Measurements from ENCODE around the gene GAB4.
"Not testable (repeated sequence)": the region's sequence is repeated elsewhere in the genome, so short reads cannot be mapped to it uniquely, and the experiment has no call there.

Gene GAB4

DNA sequence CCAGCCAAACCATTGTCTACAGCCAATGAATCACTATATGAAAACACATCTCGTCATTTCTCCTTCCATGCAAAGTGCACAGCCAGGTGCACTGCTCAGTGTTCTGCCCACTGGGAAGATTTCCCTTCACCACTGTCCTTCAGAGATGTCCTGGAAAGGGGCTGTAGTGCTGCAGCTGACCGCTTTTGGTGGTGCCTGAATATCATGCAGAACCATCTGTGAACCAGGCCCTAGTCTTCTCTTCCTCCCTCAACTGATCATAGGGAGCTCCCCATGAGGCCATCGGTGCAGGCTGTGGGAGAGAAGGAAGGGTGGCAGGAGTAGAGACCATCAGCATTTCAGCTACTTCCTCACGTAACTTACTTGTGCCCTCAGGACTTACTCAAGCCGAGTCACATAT is 70.2 kb downstream of the GAB4 start:
- no peak for TF ChIP-seq CTCF (IDR thresholded peaks at IDR 0.05; ENCODE audit: low read depth, low read length)
- H3K4me3 ChIP-seq (replicated peaks in 1 of 2; ENCODE audit: low read depth in 2 of 2, low read length in 2 of 2) = no peak overlapping the region
- no peak for DNase-seq (ENCODE audit: low read depth in 2 of 2)

GRCh38 chr22:16937209-16937608 is 70.8 kb downstream of the GAB4 start:
- not testable (repeated sequence) for H3K4me3 ChIP-seq (replicated peaks in 1 of 2; ENCODE audit: low read depth in 2 of 2, low read length in 2 of 2); DNase-seq (ENCODE audit: low read depth in 2 of 2)

DNA sequence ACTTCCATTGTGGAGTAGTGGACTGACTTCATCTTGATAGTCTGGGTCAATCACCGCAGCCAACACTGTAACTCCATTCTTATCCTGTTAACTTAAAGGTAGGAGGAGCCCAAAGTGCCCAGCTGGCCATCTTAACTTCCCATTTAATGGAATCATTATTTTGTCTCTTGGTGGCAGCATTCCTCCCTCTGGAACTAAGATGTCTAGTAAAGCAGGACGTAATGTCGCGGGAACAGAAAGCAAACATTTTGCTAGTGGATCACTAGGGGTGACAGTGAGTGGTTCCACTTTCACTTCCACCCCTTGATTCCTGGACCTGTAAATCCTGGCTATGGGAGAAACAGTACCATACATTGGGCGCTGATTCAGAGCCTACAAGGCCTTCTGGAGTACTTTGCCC is 71.4 kb downstream of the GAB4 start:
- H3K4me3 ChIP-seq (replicated peaks in 1 of 2; ENCODE audit: low read depth in 2 of 2, low read length in 2 of 2) = no peak overlapping the region
- no peak for TF ChIP-seq CTCF (IDR thresholded peaks at IDR 0.05; ENCODE audit: low read depth, low read length)
- DNase-seq (ENCODE audit: low read depth in 2 of 2) = no peak

GRCh38 chr22:16935209-16935608 is 72.8 kb downstream of the GAB4 start:
- DNase-seq (ENCODE audit: low read depth in 2 of 2) = no peak

GRCh38 chr22:16933291-16934282 is 74.4 kb downstream of the GAB4 start:
- H3K4me3 ChIP-seq (replicated peaks in 1 of 2; ENCODE audit: low read depth in 2 of 2, low read length in 2 of 2) = no peak overlapping the region
- TF ChIP-seq CTCF (IDR thresholded peaks at IDR 0.05; ENCODE audit: low read depth, low read length) = no peak
- DNase-seq (ENCODE audit: low read depth in 2 of 2) = no peak

More at GRCh38 chr22:16935209-16935608, 72.8 kb downstream of the GAB4 start:
- TF ChIP-seq CTCF (IDR thresholded peaks at IDR 0.05; ENCODE audit: low read depth, low read length) = no peak
- H3K4me3 ChIP-seq (replicated peaks in 1 of 2; ENCODE audit: low read depth in 2 of 2, low read length in 2 of 2) = no peak overlapping the region

- TF ChIP-seq CTCF (IDR thresholded peaks at IDR 0.05; ENCODE audit: low read depth, low read length) = no peak
- no peak for DNase-seq (ENCODE audit: low read depth in 2 of 2)
- H3K4me3 ChIP-seq (replicated peaks in 1 of 2; ENCODE audit: low read depth in 2 of 2, low read length in 2 of 2) = no peak overlapping the region
Observed at GRCh38 chr22:16932577-16932976, 75.4 kb downstream of the GAB4 start.

DNA sequence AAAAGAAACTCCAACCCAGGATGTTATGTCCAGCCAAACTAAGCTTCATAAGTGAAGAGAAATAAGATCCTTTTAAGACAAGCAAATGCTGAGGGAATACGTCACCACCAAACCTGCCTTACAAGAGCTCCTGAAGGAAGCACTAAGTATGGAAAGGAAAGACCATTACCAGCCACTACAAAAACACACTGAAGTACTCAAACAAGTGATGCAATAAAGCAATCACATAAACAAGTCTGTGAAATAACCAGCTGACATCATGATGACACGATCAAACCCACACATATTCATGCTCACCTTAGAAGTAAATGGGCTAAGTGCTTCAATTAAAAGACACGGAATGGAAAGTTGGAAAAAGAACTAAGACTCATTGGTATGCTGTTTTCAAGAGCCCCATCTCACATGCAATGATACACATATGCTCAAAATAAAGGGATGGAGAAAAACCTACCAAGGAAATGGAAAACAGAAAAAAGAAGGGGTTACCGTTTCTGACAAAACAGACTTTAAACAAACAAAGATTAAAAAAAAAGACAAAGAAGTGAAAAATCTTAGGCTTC is 82.5 kb downstream of the GAB4 start:
- TF ChIP-seq CTCF (IDR thresholded peaks at IDR 0.05; ENCODE audit: low read depth, low read length) = no peak
- no peak for DNase-seq (ENCODE audit: low read depth in 2 of 2)
- H3K4me3 ChIP-seq (replicated peaks in 1 of 2; ENCODE audit: low read depth in 2 of 2, low read length in 2 of 2) = no peak overlapping the region

Data from cardiac fibroblast (primary cell).